ENCODE measurements around the gene CYB5R2.

The CYB5R2 gene

DNA sequence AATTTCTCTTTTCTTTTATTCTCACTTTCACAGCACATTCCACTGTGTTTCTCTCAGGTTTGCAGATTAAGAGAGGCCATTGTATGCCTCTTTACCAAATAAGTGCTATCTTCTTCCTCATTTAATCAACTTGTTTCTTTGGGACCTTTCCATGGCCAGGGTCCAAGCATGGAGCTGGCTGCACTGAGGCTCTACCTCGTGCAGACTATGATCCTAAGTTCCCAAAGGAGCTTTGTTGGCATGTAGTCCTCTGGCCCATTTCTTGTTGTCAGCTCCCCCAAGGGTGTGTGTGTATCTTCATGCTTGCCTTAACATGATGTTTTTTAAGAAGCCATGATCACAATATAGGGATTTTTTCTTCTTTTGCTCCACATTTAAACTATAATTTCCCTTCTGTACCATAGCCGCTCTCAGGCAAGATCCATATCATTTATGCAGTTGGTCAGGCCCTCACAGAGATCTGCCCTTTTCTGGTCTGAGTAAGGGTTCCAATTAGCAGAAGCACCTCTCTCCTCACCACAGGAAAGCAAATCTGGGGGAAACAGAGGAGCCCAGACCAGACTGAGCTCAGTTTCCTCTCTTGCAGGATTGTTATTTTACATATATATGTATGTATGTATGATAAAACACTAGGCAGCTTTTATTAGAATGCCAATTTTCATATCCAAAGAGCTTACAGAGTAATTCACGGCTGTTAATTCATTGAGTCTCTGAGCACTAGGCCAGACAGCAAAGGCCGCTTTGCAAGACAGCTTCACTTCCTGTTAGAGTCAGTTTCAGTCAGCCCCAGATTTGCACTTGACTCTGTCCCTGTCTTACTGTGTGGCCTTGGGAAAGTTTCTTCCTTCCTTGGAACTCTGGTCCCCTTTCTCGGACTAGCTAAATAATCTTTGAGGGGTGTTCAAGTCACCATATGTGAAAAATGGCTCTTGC lies 34.3 kb downstream of the CYB5R2 start:
- DNase-seq (ENCODE audit: low read depth in 1 of 2, low spot score in 1 of 2): no peak

GRCh38 chr11:7637447-7638157 lies 35.7 kb downstream of the CYB5R2 start:
- no peak for DNase-seq (ENCODE audit: low read depth in 1 of 2, low spot score in 1 of 2)

DNA sequence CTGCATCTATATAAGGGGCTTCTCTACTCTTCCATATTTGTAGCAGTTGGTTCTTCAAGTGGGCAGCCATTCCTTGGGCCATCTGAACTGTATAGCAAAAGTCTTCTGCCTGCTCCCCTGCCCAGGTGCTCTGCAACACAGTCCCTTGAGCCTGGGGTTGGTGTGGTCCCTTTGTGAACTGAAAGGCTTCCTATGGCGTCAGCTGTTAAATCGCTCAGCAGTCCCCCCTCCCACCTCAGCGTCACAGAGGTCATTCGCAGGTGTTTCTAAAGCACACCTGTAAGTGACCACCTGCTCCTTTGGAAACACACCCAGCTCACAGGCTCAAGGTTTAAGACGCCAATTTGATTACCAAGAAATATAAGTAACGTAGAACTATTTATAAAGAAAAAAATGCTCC lies 37.0 kb downstream of the CYB5R2 start:
- no peak for DNase-seq (ENCODE audit: low read depth in 1 of 2, low spot score in 1 of 2)

GRCh38 chr11:7635708-7636107 lies 37.6 kb downstream of the CYB5R2 start:
- DNase-seq (ENCODE audit: low read depth in 1 of 2, low spot score in 1 of 2): no peak

DNA sequence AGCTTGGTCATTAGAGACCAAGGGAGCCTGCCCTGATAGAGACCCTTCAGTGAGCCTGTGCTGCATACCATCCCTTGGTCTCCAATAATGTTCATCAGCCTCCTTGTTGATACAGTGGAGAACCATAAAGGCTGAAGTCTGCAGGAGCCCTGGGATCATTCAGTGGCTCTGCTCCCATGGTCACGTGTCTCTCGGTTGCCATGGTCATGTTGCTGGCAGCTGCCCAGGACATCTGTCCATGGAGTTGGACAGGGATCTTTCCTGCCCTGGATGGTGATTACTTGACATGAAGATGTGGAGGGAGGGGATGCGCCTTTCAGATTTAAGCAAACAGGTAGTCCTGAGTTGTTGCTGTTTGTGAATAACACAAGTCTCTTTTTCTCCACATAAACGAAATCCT lies 38.2 kb downstream of the CYB5R2 start:
- DNase-seq (ENCODE audit: low read depth in 1 of 2, low spot score in 1 of 2): no peak

DNA sequence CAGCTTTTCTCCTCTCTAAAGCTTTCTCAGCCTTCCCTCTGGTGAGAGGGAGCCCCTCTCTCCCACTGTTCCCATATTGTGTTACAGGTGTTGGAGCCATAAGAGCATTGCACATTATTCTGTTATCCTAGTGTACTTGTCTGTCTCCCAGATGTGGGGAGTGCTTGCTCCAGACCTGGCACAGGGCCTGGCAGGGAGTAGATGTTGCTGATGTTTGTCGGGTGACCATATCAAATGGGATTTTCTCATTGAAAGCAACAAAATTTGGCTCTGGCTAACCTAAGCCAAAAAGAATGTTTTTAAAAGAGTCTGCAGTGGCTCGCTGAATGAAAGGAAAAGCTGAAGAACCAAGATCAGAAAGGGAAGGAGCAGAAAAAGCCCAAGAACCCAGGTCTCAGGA lies 41.1 kb downstream of the CYB5R2 start:
- DNase-seq (ENCODE audit: low read depth in 1 of 2, low spot score in 1 of 2): no peak

DNA sequence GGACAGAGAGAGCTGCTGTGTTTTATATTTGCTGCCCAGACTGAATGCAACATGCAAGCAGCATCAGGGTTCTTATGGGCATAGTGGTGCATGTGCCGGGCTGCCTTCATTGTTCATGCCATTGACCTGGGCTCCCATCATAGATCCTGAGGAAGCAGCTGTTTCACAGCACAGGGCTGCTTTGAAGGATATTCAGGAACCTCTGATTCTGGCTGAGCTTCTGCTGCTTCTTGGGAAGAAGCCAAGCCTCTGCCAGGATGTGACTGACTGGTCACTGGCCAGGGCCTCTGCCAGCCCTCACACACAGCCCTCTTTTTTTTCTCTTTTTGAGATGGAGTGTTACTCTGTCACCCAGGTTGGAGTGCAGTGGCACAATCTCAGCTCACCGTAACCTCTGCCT lies 43.3 kb downstream of the CYB5R2 start:
- DNase-seq (ENCODE audit: low read depth in 1 of 2, low spot score in 1 of 2): no peak

- DNase-seq (ENCODE audit: low read depth in 1 of 2, low spot score in 1 of 2): no peak
These were observed 44.6 kb downstream of the CYB5R2 start for GRCh38 chr11:7628660-7629059.

GRCh38 chr11:7622721-7623120 lies 50.6 kb downstream of the CYB5R2 start:
- DNase-seq (ENCODE audit: low read depth in 1 of 2, low spot score in 1 of 2): no peak

GRCh38 chr11:7621554-7621953 lies 51.7 kb downstream of the CYB5R2 start:
- DNase-seq (ENCODE audit: low read depth in 1 of 2, low spot score in 1 of 2): no peak

DNA sequence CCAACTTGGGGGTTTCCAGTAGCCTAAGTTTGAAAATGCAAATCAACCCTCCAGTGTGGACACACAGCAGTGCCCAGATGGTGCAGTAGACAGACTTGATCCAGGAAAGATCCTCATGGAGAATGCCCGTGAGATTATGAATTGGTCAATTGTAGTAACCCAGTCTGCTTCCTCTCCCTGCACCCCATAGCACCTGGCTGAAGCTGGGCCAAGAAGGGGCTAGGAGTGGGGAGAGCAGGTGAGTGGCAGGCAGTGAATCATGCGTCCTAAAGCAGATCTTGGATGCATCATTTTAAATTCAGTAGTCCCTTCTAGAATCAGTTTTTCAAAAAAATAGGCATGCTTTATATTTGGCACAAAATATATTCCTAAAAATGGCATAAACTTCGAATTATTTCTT lies 52.2 kb downstream of the CYB5R2 start:
- no peak for DNase-seq (ENCODE audit: low read depth in 1 of 2, low spot score in 1 of 2)

DNA sequence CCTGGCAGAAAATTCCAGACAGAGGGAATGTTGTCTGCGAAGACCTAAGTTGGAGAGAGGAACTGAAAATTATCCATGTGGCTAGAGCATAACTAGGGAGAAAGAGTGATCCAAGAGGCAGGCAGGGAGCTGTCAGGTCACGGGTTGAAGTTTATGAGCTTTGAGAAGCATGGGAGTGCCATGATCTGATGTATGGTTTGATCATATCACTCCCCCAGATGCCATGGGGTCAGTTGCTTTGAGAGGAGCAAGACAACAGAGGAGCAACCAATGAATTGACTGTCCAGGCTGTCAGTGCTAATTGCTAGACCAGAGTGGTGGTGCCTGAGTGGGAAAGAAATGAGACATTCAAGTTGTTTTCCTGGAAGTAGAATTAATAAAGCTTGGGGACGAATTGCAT lies 54.0 kb downstream of the CYB5R2 start:
- no peak for DNase-seq (ENCODE audit: low read depth in 1 of 2, low spot score in 1 of 2)

- no peak for DNase-seq (ENCODE audit: low read depth in 1 of 2, low spot score in 1 of 2)
These were observed 56.3 kb downstream of the CYB5R2 start for GRCh38 chr11:7617032-7617431.
